ENCODE results near the gene PITPNC1. TPM values are rescaled to one million over a fixed set of nuclear protein-coding genes. Genes with fewer than 3 reads are reported as not detected.
"Not testable (repeated sequence)": the region's sequence is repeated elsewhere in the genome, so short reads cannot be mapped to it uniquely, and the experiment has no call there.

PITPNC1 gene
- total RNA-seq, 1 experiment from 2014 or later, result 6.9 TPM

DNA sequence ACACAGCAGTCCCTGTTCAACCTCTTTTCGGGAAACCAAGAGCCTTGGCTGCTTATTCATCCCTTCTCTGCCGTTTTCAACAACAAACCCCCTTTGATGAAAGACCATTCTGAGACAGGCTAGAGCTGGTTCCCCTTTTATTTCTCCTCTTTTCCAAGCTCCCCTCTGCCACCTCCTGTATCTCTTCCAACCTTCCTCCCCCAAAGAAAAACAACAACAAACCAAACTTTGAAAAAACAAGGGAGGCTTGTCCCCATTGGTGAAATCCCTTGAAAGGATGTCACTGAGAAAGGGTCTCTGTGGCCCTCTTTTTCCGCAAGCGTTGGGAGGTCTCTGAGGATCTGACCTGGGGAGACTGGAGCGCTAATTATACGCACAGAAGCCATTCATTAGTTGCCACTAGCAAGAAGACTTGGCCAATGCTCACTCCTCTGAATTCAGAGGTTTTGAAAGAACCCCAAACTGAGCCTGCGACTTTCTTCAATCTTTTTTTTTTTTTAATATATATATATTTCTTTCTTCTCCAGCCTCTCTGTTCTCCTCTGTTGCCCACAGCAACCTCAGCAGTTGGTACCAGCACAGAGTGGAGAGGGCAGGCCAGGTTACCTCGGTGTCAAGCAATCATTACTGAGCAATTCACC lies 101.4 kb downstream of the PITPNC1 start:
- TF ChIP-seq, protein P1, sequence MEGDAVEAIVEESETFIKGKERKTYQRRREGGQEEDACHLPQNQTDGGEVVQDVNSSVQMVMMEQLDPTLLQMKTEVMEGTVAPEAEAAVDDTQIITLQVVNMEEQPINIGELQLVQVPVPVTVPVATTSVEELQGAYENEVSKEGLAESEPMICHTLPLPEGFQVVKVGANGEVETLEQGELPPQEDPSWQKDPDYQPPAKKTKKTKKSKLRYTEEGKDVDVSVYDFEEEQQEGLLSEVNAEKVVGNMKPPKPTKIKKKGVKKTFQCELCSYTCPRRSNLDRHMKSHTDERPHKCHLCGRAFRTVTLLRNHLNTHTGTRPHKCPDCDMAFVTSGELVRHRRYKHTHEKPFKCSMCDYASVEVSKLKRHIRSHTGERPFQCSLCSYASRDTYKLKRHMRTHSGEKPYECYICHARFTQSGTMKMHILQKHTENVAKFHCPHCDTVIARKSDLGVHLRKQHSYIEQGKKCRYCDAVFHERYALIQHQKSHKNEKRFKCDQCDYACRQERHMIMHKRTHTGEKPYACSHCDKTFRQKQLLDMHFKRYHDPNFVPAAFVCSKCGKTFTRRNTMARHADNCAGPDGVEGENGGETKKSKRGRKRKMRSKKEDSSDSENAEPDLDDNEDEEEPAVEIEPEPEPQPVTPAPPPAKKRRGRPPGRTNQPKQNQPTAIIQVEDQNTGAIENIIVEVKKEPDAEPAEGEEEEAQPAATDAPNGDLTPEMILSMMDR (IDR thresholded peaks at IDR 0.05; ENCODE audit: unreplicated experiment), result no peak
- Mint-ChIP-seq H3K27me3 (ENCODE audit: unreplicated experiment) (no peaks in the 10 kb centered on the region), H3K9me3 (ENCODE audit: low read depth, unreplicated experiment) (no peaks in the 10 kb centered on the region), H3K4me1 (ENCODE audit: low read depth, unreplicated experiment) (peaks cover 18% of the 10 kb centered on the region), H3K27ac (ENCODE audit: unreplicated experiment) (no peak overlapping the region), H3K36me3 (ENCODE audit: insufficient read depth, unreplicated experiment) (no peaks in the 10 kb centered on the region), H3K4me3 (ENCODE audit: low read depth, unreplicated experiment) (no peak overlapping the region)
- intact Hi-C loops (cut with micrococcal nuclease; ENCODE audit: unreplicated experiment), result loop anchor here (10.0 kb wide), 1 partner anchor 126 kb away; no protein-coding TSS in a partner anchor
- no TSS peak for BruUV-seq (replicated peaks)
- DNase-seq, result no peak
- CTCF ChIA-PET, result interaction anchor here (0.6 kb wide), 1 partner anchor 40 kb away, joined by 6 read pairs; no protein-coding TSS in a partner anchor

DNA sequence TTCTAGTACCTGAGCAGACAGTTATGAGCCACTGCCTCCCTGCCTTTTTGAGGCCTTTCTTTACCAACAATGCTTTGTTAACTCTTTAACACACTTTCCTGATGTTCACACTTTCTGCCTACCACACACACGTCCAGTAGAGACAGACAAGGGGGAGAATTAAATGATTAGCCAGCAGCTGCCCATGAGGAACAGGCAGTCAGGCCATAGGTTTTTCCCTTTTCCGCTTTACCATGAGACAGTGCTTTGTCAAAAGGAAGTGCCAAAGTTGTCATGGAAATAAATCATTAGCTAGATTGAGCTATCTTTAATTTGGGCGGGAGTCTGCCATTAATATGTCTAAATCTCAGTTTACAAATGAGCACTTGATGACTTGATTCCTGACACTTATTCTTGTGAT lies 102.1 kb downstream of the PITPNC1 start:
- intact Hi-C loops (cut with micrococcal nuclease; ENCODE audit: unreplicated experiment), result loop anchor here (10.0 kb wide), 1 partner anchor 126 kb away; no protein-coding TSS in a partner anchor

DNA sequence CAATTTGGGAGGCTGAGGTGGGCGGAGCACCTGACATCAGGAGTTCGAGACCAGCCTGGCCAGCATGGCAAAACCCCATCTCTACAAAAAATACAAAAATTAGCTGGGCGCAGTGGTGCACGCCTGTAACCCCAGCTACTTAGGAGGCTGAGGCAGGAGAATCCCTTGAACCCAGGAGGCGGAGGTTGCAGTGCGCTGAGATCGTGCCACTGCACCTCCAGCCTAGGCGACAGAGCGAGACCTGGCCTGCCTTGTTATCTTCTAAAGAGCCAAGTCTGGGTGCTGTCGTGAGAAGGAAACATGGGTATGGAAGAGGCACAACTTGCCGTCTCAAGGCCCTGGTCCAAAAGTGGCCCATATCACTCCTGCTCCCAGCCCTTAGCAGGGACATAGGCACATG lies 103.9 kb downstream of the PITPNC1 start:
- H3K4me3 Mint-ChIP-seq (ENCODE audit: low read depth, unreplicated experiment); H3K27ac Mint-ChIP-seq (ENCODE audit: unreplicated experiment); H3K27me3 Mint-ChIP-seq (ENCODE audit: unreplicated experiment); CTCF ChIA-PET; intact Hi-C loops (cut with micrococcal nuclease; ENCODE audit: unreplicated experiment); DNase-seq; H3K36me3 Mint-ChIP-seq (ENCODE audit: insufficient read depth, unreplicated experiment); BruUV-seq (replicated peaks); H3K9me3 Mint-ChIP-seq (ENCODE audit: low read depth, unreplicated experiment): not testable (repeated sequence)
- peaks cover 18% of the 10 kb centered on the region for H3K4me1 Mint-ChIP-seq (ENCODE audit: low read depth, unreplicated experiment)

More for the DNA sequence above, 102.1 kb downstream of the PITPNC1 start:
- no peaks in the 10 kb centered on the region for H3K36me3 Mint-ChIP-seq (ENCODE audit: insufficient read depth, unreplicated experiment)
- no peak overlapping the region for H3K4me3 Mint-ChIP-seq (ENCODE audit: low read depth, unreplicated experiment)
- DNase-seq, result no peak
- no peaks in the 10 kb centered on the region for H3K9me3 Mint-ChIP-seq (ENCODE audit: low read depth, unreplicated experiment)
- H3K27ac Mint-ChIP-seq (ENCODE audit: unreplicated experiment), result no peak overlapping the region
- H3K4me1 Mint-ChIP-seq (ENCODE audit: low read depth, unreplicated experiment), result peaks cover 18% of the 10 kb centered on the region
- H3K27me3 Mint-ChIP-seq (ENCODE audit: unreplicated experiment), result no peaks in the 10 kb centered on the region
- no TSS peak for BruUV-seq (replicated peaks)
- TF ChIP-seq, protein P1 (IDR thresholded peaks at IDR 0.05; ENCODE audit: unreplicated experiment), result no peak
- CTCF ChIA-PET, result no interaction called here

DNA sequence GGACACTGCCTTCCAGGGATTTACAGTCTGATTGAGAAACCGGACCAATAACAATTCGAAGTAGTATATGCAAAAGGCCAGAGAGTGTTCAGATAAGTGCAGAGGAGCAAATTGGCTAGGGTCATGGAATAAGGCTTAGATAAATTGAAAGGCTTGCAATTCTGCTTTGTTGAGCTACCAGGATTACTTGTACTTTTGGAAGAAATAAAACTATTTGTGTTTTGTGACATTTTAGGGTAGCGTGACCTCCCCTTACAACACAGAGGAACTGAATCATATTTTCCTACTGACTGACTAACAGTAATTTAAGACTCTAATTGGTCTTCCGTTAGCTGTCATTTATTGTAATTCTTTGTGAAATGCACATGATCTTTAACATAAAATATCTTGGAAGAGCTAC lies 104.7 kb downstream of the PITPNC1 start:
- Mint-ChIP-seq H3K27ac (ENCODE audit: unreplicated experiment) (no peak overlapping the region), H3K4me1 (ENCODE audit: low read depth, unreplicated experiment) (peaks cover 18% of the 10 kb centered on the region), H3K27me3 (ENCODE audit: unreplicated experiment) (no peaks in the 10 kb centered on the region), H3K36me3 (ENCODE audit: insufficient read depth, unreplicated experiment) (no peaks in the 10 kb centered on the region), H3K4me3 (ENCODE audit: low read depth, unreplicated experiment) (no peak overlapping the region), H3K9me3 (ENCODE audit: low read depth, unreplicated experiment) (no peaks in the 10 kb centered on the region)
- CTCF ChIA-PET, result no interaction called here
- BruUV-seq (replicated peaks), result no TSS peak
- no peak for DNase-seq
- intact Hi-C loops (cut with micrococcal nuclease; ENCODE audit: unreplicated experiment), result no loop called here
- TF ChIP-seq, protein P1 (IDR thresholded peaks at IDR 0.05; ENCODE audit: unreplicated experiment), result no peak

DNA sequence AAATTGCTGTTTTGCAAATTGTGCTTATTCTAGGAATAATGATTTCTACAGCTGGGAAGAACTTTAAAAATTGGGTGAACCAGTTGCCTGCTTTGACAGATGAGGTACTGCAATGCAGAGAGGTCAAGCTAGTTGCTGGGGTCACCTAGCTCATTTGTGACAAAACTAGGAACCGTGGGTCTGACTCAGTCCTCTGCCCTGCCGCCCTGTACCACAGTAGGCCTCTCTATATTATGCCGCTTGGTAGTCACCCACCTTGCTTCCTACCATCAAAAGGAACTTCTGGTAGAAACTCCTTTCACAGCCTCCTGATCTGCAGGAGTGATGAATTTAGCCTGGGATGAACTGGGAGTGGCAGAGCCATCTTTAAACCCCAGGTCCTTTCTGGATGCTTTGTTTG lies 105.7 kb downstream of the PITPNC1 start:
- H3K27ac Mint-ChIP-seq (ENCODE audit: unreplicated experiment), result no peak overlapping the region
- no peak overlapping the region for H3K4me3 Mint-ChIP-seq (ENCODE audit: low read depth, unreplicated experiment)
- no TSS peak for BruUV-seq (replicated peaks)
- CTCF ChIA-PET, result interaction anchor here (0.5 kb wide), 1 partner anchor 14 kb away, joined by 5 read pairs; no protein-coding TSS in a partner anchor
- TF ChIP-seq, protein P1 (IDR thresholded peaks at IDR 0.05; ENCODE audit: unreplicated experiment), result no peak
- intact Hi-C loops (cut with micrococcal nuclease; ENCODE audit: unreplicated experiment), result no loop called here
- no peak for DNase-seq
- H3K36me3 Mint-ChIP-seq (ENCODE audit: insufficient read depth, unreplicated experiment), result no peaks in the 10 kb centered on the region
- no peaks in the 10 kb centered on the region for H3K9me3 Mint-ChIP-seq (ENCODE audit: low read depth, unreplicated experiment)
- H3K27me3 Mint-ChIP-seq (ENCODE audit: unreplicated experiment), result no peaks in the 10 kb centered on the region
- peaks cover 16% of the 10 kb centered on the region for H3K4me1 Mint-ChIP-seq (ENCODE audit: low read depth, unreplicated experiment)

Measured in Calu3 (cell line).